Psoas muscle (tissue), 8 donors: ENCODE measurements around the gene IL19. TPM values are rescaled to one million over a fixed set of nuclear protein-coding genes. Genes with fewer than 3 reads are reported as not detected.

Experiments
- ATAC-seq, 4 donors: fragments of 200-7000 bp; cut with Tn5 transposase; one replicate each; pipeline ENCODE4 v1.9.1; 2020; ENCODE audit warnings: moderate library complexity in 3 of 4, mild to moderate bottlenecking in 2 of 4
- DNase-seq, 2 donors: peaks; one replicate each; pipeline ENCODE4 v3.0.0-alpha.2; 2020
- H3K27ac ChIP-seq: fragments of 200-600 bp; one replicate; pipeline ENCODE4 v1.8.0; 2022
- H3K27me3 ChIP-seq, 3 donors: fragments of 200-600 bp in 1 of 3; one replicate each; pipeline versions ENCODE4 v1.6.1 to v1.8.0; 2013 to 2022; ENCODE audit warnings: low read length in 2 of 3, mild to moderate bottlenecking in 2 of 3, moderate library complexity in 1 of 3; ENCODE audit not compliant: insufficient read depth in 3 of 3
- H3K36me3 ChIP-seq, 2 donors: fragments of 200-600 bp in 1 of 2; one replicate each; pipeline versions ENCODE4 v1.6.1 to v1.8.0; 2013 to 2022; ENCODE audit warnings: low read depth in 1 of 2, mild to moderate bottlenecking in 1 of 2, moderate library complexity in 1 of 2; ENCODE audit not compliant: insufficient read depth in 1 of 2
- H3K4me1 ChIP-seq: fragments of 200-600 bp; one replicate; pipeline ENCODE4 v1.8.0; 2022
- H3K4me3 ChIP-seq: fragments of 200-600 bp; one replicate; pipeline ENCODE4 v1.8.0; 2022; ENCODE audit warnings: mild to moderate bottlenecking
- H3K9me3 ChIP-seq: fragments of 200-600 bp; one replicate; pipeline ENCODE4 v1.8.0; 2022
- CTCF ChIP-seq: fragments of 200-600 bp; IDR thresholded peaks from one replicate; pipeline ENCODE4 v1.8.0; 2022; ENCODE audit warnings: antibody characterized with exemption
- WGBS, 3 donors: extraction: QIAGEN DNeasy Blood & Tissue Kit; methylation state at CpG; one replicate each; pipeline versions ENCODE4 v1.1.6 to v1.1.7; 2013; 5-methylcytosine and 5-hydroxymethylcytosine counted together
- intact Hi-C, 2 donors: fragments of 100-400 bp; cut with DNase I; formaldehyde crosslinking; loops; one replicate each; pipeline versions ENCODE4 v1.11.0 to v1.14.2; 2022
- polyA plus RNA-seq, 3 donors: library from polyadenylated mRNA; stranded (reverse); fragments of 200-250 nt; gene quantifications; one replicate each; pipeline ENCODE4 v1.2.3, GENCODE V29; 2013
- total RNA-seq, 4 donors: library from RNA; stranded (reverse); fragmentation: NEBNext Ultra II Directional in 2 of 4; extraction: Animal tissue kit (Norgen Biotek cat#: 25700) in 2 of 4; gene quantifications; one replicate each; pipeline versions ENCODE4 v1.2.1 to v1.2.4, GENCODE V29; 2021 to 2023
- donor health status: healthy with polysubstance abuse.
- donor health status: DM: no; HTN: no; CAD: no; lungs with moderate emphysema.
- donor health status: Bipolar disorder and iron deficiency.
- donor health status: healthy.
- donor health status: DM: yes; HTN: yes; CAD: no.
- donor health status: DM: no; HTN: no; CAD: no.
- donor health status: DM: no; HTN: no; CAD: no.
- donor health status: DM: yes; HTN: yes; CAD: no.

IL19 gene
- total and polyA plus RNA-seq, 7 donors: not detected

DNA sequence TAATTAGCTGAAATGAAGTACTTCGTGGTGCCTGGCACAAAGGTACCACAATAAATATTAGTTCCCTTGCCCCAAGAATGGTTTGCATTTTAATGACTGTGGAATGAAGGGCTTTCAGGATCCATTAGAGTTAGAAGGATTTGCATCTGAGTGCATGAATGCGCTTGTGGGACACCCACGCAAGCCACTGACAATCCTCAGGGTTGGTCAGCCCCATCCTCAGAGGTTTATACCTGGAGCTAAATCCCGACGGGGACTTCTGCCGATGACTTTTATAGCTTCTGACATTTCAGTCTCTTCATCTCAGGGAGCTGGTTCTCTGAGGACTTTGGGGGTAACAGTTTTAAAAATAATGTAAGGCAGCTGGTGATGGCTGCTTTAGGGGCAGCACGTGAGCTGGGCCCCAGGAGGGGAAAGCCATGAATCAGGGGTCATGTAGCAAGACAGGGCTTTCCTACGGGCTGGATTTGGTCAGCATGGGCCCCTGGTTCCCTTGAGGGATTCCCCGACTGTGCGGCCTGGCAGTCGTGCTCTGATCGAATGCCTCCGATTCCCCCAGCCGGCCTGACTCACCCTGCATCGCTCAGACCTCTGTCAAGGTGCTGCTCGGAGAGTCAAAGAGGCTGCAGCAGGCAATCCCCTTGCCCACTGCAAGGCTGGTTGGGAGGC lies 22.5 kb downstream of the IL19 start:
- DNase-seq: no peak
- TF ChIP-seq CTCF: no peak
- H3K9me3 ChIP-seq: no peaks in the 10 kb centered on the region
- H3K36me3 ChIP-seq: no peaks in the 10 kb centered on the region
- WGBS, 3 donors: 65 to 71% (median 70%) methylated on average over 16 of the region's 16 CpGs
- no peaks in the 10 kb centered on the region for H3K4me1 ChIP-seq
- H3K27ac ChIP-seq: no peak overlapping the region
- no peak overlapping the region for H3K4me3 ChIP-seq
- no peaks in the 10 kb centered on the region for H3K27me3 ChIP-seq
- intact Hi-C loops: no loop called here
- ATAC-seq: no peak

- Histone ChIP-seq H3K36me3 (no peaks in the 10 kb centered on the region), H3K4me3 (no peak overlapping the region), H3K9me3 (no peaks in the 10 kb centered on the region), H3K4me1 (no peaks in the 10 kb centered on the region), H3K27me3 (no peaks in the 10 kb centered on the region), H3K27ac (no peak overlapping the region)
- TF ChIP-seq CTCF: no peak
- ATAC-seq (no peak), DNase-seq (no peak)
- WGBS, 3 donors: 56 to 69% (median 61%) methylated on average over 7 of the region's 7 CpGs
- intact Hi-C loops: no loop called here
Measured at GRCh38 chr1:206793620-206794019, 23.0 kb downstream of the IL19 start.

DNA sequence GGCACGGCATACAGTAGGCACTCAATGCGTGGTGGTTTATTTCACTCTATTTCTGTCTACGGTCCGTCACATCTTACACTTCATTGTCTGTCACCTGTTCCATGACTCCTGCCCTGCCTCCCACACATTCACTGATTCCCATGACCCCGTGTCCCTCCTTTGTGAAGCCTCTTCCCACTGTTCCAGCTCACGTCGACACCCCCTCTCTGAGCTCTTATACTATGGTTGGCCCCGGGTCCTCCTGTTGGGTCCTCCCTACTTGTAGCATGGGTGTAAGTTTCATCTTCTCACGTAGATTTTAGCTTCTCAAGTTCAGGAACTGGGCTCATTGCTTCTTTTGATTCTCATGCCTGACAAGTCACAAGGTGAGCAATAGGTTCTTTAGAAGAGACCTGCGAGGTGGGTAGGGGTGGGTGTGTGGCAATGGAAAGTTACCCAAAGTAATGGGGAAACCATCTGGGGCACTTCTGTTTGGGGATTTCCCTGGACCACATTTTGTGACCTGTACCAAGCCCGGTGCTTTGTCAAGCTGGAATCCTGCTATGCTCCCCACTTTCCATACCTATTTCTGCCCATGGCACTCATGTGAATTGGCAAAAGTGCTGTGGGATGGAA lies 23.8 kb downstream of the IL19 start:
- WGBS, 3 donors: 85 to 91% (median 90%) methylated on average over 11 of the region's 11 CpGs
- Histone ChIP-seq H3K36me3 (no peaks in the 10 kb centered on the region), H3K4me3 (no peak overlapping the region), H3K9me3 (no peaks in the 10 kb centered on the region), H3K27ac (no peak overlapping the region), H3K27me3 (no peaks in the 10 kb centered on the region), H3K4me1 (no peaks in the 10 kb centered on the region)
- no peak for TF ChIP-seq CTCF
- no peak for ATAC-seq
- DNase-seq: no peak
- intact Hi-C loops: no loop called here

DNA sequence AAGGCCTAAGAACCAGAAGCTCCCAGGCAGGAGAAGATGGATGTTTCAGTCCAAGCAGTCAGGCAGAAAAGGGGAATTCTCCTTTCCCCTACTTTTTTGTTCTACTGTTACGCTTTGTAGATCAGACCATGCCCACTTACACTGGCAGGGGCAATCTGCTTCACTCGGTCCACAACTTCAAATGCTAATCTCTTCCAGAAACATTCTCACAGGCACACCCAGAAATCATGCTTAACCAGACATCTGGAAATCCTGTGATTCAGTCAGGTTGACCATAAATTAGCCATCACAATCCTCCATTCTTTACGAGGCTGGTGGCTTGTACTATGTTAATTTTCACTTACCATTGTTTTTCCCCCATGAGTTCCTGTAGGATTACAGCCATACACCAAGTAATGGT lies 25.5 kb downstream of the IL19 start:
- TF ChIP-seq CTCF: no peak
- DNase-seq (no peak), ATAC-seq (no peak)
- Histone ChIP-seq H3K27me3 (no peaks in the 10 kb centered on the region), H3K27ac (no peak overlapping the region), H3K36me3 (no peaks in the 10 kb centered on the region), H3K4me3 (no peak overlapping the region), H3K4me1 (no peaks in the 10 kb centered on the region), H3K9me3 (no peaks in the 10 kb centered on the region)
- intact Hi-C loops: no loop called here
- WGBS, 3 donors: 68 to 80% (median 73%) methylated on average over 3 of the region's 3 CpGs
